Vagina (tissue), 2 donors: ENCODE data around the gene FBXO44.

Source experiments
- POLR2A ChIP-seq, 2 donors: fragments of 450-650 bp; IDR thresholded peaks; one replicate each; pipeline ENCODE4 v1.6.1; 2017; ENCODE audit warnings: antibody characterized with exemption in 2 of 2, mild to moderate bottlenecking in 2 of 2, moderate library complexity in 2 of 2
- POLR2AphosphoS5 ChIP-seq, 2 donors: sonication (generic); formaldehyde crosslinking; IDR thresholded peaks; one replicate each; pipeline ENCODE4 v1.9.0; 2017; ENCODE audit warnings: antibody characterized with exemption in 2 of 2, mild to moderate bottlenecking in 2 of 2, low read depth in 1 of 2; ENCODE audit not compliant: insufficient read depth in 1 of 2
- TF ChIP-seq, protein P1 (sequence below), 3 experiments: fragments of 450-650 bp in 2 of 3; fragments of 200-600 bp in 1 of 3; sonication (generic) in 1 of 3; IDR thresholded peaks; one replicate each; pipeline ENCODE4 v1.5.1; 2017 to 2019; ENCODE audit warnings: antibody characterized with exemption in 3 of 3, mild to moderate bottlenecking in 2 of 3, moderate library complexity in 2 of 3

DNA sequence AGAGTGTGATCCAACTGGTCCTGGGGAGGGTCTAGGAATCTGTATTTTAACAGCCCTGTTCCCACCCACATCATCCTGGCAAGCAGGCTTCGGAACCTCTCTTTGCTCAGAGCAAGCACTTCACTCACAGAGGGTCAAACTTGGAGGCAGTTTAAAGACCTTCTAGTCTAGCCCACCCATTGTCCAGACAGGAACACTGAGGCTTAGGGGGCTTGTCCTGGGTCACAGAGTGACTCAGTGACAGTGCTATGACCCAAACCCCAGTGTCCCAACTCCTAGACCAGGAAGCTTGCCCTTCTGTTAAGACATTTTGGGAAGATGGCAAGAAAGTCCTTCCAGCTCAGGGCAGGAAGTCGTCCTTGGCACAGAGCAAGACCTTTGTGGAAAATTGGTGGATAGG, 36.9 kb upstream of the FBXO44 start:
- TF ChIP-seq, protein P1, sequence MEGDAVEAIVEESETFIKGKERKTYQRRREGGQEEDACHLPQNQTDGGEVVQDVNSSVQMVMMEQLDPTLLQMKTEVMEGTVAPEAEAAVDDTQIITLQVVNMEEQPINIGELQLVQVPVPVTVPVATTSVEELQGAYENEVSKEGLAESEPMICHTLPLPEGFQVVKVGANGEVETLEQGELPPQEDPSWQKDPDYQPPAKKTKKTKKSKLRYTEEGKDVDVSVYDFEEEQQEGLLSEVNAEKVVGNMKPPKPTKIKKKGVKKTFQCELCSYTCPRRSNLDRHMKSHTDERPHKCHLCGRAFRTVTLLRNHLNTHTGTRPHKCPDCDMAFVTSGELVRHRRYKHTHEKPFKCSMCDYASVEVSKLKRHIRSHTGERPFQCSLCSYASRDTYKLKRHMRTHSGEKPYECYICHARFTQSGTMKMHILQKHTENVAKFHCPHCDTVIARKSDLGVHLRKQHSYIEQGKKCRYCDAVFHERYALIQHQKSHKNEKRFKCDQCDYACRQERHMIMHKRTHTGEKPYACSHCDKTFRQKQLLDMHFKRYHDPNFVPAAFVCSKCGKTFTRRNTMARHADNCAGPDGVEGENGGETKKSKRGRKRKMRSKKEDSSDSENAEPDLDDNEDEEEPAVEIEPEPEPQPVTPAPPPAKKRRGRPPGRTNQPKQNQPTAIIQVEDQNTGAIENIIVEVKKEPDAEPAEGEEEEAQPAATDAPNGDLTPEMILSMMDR (IDR thresholded peaks at IDR 0.05), result no peak
- TF ChIP-seq POLR2A (IDR thresholded peaks at IDR 0.05) (no peak), POLR2AphosphoS5 (IDR thresholded peaks at IDR 0.05; ENCODE audit: insufficient read depth in 1 of 2, low read depth in 1 of 2) (no peak)
